Mucosa of descending colon (tissue), 3 donors: Measurements from ENCODE around the gene LAMC1. TPM values are rescaled to one million over a fixed set of nuclear protein-coding genes. Genes with fewer than 3 reads are reported as not detected.

Source experiments
- ATAC-seq: fragments of 200-7000 bp; cut with Tn5 transposase; one replicate; pipeline ENCODE4 v1.9.1; 2020; ENCODE audit warnings: mild to moderate bottlenecking, moderate library complexity
- DNase-seq, 3 donors: peaks; one replicate each; pipeline ENCODE4 v3.0.0-alpha.2; 2020
- H3K36me3 ChIP-seq: fragments of 200-600 bp; one replicate; pipeline ENCODE4 v1.8.0; 2021; ENCODE audit warnings: low read depth, mild to moderate bottlenecking
- H3K4me1 ChIP-seq: fragments of 200-600 bp; one replicate; pipeline ENCODE4 v1.8.0; 2021; ENCODE audit warnings: low read depth, mild to moderate bottlenecking
- H3K4me3 ChIP-seq: fragments of 200-600 bp; one replicate; pipeline ENCODE4 v1.8.0; 2021; ENCODE audit warnings: mild to moderate bottlenecking
- H3K9me3 ChIP-seq: fragments of 200-600 bp; one replicate; pipeline ENCODE4 v1.8.0; 2021; ENCODE audit warnings: mild to moderate bottlenecking
- CTCF ChIP-seq: fragments of 200-600 bp; IDR thresholded peaks from one replicate; pipeline ENCODE4 v1.8.0; 2022; ENCODE audit warnings: antibody characterized with exemption, mild to moderate bottlenecking
- intact Hi-C, 2 donors: fragments of 100-400 bp; cut with DNase I in 1 of 2; cut with micrococcal nuclease in 1 of 2; formaldehyde crosslinking; loops; one replicate each; pipeline versions ENCODE4 v1.11.0 to v1.11.1; 2022; cut with DNase I, micrococcal nuclease
- total RNA-seq, 3 donors: library from RNA; stranded (reverse); fragmentation: NEBNext Ultra II Directional in 2 of 3; extraction: Animal tissue kit (Norgen Biotek cat#: 25700) in 2 of 3; gene quantifications; one replicate each; pipeline versions ENCODE4 v1.2.1 to v1.2.4, GENCODE V29; 2021 to 2023
- donor health status: DM: no; HTN: no; CAD: no; lungs with moderate emphysema.
- donor health status: DM: no; HTN: no; CAD: no.
- donor health status: DM: no; HTN: yes; CAD: no.

LAMC1 gene
- total RNA-seq, 3 donors from 2014 or later = 22.5 to 137 (median 46.7) TPM

- H3K9me3 ChIP-seq = no peaks in the 10 kb centered on the region
- TF ChIP-seq CTCF = no peak
- ATAC-seq (no peak), DNase-seq (no peak)
- no peaks in the 10 kb centered on the region for H3K36me3 ChIP-seq
- H3K4me1 ChIP-seq = no peaks in the 10 kb centered on the region
- intact Hi-C loops = no loop called here
- no peak overlapping the region for H3K4me3 ChIP-seq
Observed at GRCh38 chr1:183043872-183044854, 20.9 kb downstream of the LAMC1 start.

- no peaks in the 10 kb centered on the region for H3K36me3 ChIP-seq
- no peak for ATAC-seq
- DNase-seq = no peak
- H3K9me3 ChIP-seq = no peaks in the 10 kb centered on the region
- intact Hi-C loops = no loop called here
- no peaks in the 10 kb centered on the region for H3K4me1 ChIP-seq
- TF ChIP-seq CTCF = no peak
- H3K4me3 ChIP-seq = no peak overlapping the region
Observed at GRCh38 chr1:183044893-183045649, 21.9 kb downstream of the LAMC1 start.

DNA sequence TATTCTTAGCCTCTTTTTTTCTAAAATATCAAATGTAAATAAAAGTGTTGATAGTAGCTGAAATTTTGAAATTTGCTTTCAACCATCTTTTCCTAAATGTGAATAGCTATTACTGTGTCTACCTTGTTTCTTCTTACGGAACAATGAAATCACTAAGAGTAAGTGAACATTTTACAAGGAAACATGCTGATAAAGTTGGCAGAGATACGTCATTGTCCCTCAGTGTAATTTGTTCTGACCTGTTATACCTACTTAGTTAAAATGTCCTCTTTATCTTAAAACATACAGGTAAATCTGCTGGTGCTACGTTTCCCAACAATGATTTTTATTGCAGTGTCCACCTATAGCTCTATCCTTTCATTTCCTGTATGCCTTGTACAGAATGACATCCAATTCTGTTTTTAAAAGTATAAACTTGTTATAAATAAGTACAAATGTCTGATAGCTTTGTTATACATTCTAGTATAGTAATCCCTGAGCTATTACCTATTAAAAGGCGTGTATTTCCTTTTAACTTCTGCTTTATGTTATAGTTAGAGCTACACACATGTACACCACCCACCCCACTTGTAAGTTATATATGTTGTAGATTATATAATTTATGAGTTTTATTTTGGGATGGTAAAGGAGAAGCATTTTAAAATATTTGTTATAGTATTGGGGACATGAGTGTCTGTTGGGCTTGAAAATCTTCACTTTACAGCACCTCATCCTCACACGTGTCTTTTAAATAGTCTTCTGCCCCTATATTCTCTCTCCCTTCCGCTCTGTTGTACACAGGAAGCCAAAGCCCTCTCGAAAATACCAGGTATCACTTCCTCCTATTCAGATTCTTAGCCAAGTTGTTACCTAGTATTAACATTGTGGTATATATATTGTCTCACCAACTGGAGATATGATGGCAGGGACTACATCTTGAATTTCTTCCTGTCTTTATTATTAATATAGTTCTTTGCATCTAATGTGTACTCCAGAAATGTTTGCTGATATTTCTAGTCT, 25.2 kb downstream of the LAMC1 start:
- no peaks in the 10 kb centered on the region for H3K4me1 ChIP-seq
- H3K4me3 ChIP-seq = no peak overlapping the region
- ATAC-seq (peak; percentile 48), DNase-seq (no peak)
- intact Hi-C loops = no loop called here
- no peaks in the 10 kb centered on the region for H3K36me3 ChIP-seq
- TF ChIP-seq CTCF = no peak
- H3K9me3 ChIP-seq = no peaks in the 10 kb centered on the region

DNA sequence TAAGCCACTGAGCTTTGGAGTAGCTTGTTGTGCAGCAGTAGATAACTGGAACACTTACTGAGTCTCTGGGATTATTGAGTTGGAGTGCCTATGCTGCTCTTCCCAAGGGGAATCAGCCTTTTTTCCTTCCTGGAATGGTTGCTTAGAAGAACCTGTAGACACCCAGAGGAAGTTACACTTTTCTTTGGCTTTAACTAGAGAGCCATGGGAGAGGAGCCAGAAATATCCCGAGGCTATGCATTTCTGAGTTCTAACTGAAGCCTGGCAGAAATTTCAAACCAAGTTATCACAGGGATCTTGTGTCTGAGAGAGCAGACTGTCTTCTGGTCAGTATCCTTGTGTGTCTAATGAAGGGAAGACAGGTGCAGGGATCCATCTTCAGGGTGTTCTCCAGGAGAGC, 28.3 kb downstream of the LAMC1 start:
- Histone ChIP-seq H3K36me3 (no peaks in the 10 kb centered on the region), H3K4me3 (no peak overlapping the region), H3K4me1 (no peaks in the 10 kb centered on the region), H3K9me3 (no peaks in the 10 kb centered on the region)
- ATAC-seq (no peak), DNase-seq (no peak)
- no peak for TF ChIP-seq CTCF
- intact Hi-C loops = no loop called here

- DNase-seq = no peak
- H3K4me1 ChIP-seq = no peaks in the 10 kb centered on the region
- no peaks in the 10 kb centered on the region for H3K9me3 ChIP-seq
- intact Hi-C loops = no loop called here
- H3K36me3 ChIP-seq = no peaks in the 10 kb centered on the region
- TF ChIP-seq CTCF = no peak
- no peak overlapping the region for H3K4me3 ChIP-seq
- ATAC-seq = no peak
Observed at GRCh38 chr1:183052861-183053260, 29.6 kb downstream of the LAMC1 start.
